AG10803 (cell line): ENCODE data around the gene GRIP1.

Experiments
- DNase-seq: peaks from one replicate; pipeline ENCODE4 v3.0.0; 2010; ENCODE audit warnings: low read depth
- H3K4me3 ChIP-seq: 2 replicates; pipeline ENCODE4 v1.5.1; 2011; ENCODE audit warnings: mild to moderate bottlenecking, low read length, control low read depth
- TF ChIP-seq, protein P1 (sequence below): conservative IDR thresholded peaks from 2 replicates; pipeline ENCODE4 v1.5.1; 2011; ENCODE audit warnings: mild to moderate bottlenecking, low read length, control low read depth, inconsistent platforms

Gene GRIP1

DNA sequence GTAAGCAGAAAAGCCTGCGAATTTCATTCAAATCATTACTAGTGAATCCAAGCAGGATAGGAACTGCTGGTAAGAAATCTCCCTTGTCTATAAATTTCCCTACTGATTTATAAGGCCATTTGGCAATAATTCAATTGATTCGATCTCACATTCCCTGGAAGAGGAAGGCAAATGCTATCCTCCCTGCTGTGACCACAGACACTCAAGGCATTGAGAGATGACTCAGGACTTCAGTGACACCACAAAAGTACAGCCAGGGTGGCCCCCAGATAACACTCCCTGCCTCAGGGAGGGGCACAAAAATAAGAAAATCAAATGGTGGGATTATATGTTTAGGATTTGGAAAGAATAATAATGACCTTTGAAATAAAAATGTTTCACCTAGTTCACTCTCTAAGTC lies 162.7 kb downstream of the GRIP1 start:
- TF ChIP-seq, protein P1, sequence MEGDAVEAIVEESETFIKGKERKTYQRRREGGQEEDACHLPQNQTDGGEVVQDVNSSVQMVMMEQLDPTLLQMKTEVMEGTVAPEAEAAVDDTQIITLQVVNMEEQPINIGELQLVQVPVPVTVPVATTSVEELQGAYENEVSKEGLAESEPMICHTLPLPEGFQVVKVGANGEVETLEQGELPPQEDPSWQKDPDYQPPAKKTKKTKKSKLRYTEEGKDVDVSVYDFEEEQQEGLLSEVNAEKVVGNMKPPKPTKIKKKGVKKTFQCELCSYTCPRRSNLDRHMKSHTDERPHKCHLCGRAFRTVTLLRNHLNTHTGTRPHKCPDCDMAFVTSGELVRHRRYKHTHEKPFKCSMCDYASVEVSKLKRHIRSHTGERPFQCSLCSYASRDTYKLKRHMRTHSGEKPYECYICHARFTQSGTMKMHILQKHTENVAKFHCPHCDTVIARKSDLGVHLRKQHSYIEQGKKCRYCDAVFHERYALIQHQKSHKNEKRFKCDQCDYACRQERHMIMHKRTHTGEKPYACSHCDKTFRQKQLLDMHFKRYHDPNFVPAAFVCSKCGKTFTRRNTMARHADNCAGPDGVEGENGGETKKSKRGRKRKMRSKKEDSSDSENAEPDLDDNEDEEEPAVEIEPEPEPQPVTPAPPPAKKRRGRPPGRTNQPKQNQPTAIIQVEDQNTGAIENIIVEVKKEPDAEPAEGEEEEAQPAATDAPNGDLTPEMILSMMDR: no peak
- DNase-seq: peak; percentile 7
- no peak overlapping the region for H3K4me3 ChIP-seq

DNA sequence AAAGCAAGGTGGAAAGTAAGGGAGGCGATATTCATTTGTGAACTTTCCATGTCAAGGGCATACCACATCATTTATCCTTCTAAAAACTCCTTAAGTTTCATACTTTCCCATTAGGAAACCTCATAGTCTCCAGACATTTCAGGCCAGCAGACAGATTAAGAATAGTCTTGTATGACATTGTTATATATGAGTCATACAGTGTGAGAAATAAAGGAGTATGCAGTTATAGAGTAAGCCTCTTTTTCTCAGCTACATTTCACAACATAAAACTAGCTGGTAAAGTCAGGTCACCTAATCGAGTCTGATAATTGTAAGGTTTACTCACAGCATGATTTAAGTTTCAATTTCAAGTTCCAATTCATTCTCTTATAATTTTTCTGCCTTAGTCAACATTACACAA lies 164.3 kb downstream of the GRIP1 start:
- TF ChIP-seq, protein P1: no peak
- DNase-seq: peak; percentile 34
- no peak overlapping the region for H3K4me3 ChIP-seq

DNA sequence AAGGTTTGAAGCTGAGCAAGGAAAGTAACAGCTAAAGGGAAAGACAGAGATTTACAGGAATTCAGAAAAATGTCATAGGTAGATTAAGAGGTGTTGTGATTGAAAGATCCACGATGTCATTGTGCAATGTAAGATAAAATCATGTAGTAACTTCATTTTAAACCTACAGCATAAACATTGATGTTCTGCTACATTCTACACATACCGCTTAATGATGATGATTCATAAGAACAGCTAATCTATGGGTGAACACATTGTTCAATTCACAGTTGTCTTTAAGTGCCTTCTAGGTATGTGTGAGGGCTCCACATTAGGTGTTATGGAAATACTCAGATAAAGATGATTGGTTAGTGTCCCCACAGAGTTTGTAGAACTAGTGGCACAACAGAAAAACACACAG lies 170.9 kb downstream of the GRIP1 start:
- TF ChIP-seq, protein P1: no peak
- DNase-seq: no peak
- no peak overlapping the region for H3K4me3 ChIP-seq

DNA sequence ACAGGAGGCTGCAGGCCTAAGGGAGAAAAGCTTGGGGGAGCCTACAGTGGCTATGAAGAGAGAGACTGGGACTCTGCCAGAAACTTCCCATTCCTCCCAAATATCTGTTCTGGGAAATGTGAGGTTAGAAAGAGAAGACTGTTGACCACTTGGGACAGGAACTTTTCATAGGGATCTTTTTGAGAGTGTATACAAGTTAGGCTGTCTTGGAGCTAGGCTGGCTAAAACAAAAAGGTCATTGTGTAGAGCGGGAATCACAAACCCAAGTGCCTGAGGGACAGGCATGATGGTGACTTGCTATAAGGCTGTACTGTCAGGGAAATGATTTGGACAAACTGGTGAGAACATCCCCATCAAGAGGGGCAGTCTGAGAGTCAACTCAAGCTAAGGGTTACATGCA lies 175.1 kb downstream of the GRIP1 start:
- DNase-seq: no peak
- H3K4me3 ChIP-seq: no peak overlapping the region
- TF ChIP-seq, protein P1: no peak

DNA sequence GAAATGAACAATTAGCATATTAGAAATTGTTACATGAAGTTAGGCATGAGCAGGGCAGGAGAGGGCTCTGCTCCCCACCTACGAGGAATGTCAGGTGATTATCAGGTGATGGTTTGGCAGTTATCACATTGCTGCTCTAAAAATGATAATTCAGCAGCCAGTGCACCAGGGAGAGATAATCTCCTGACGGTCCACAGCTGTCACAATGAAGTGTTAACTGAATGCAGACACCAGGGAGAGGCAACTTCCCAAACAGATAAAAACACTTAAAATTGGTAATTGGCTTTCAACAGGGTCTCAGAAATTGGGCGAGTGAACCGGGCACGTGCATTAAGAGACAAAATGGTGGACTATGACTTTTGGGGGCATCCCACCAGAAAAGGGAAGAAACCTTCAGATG lies 176.0 kb downstream of the GRIP1 start:
- TF ChIP-seq, protein P1: no peak
- H3K4me3 ChIP-seq: no peak overlapping the region
- DNase-seq: no peak

DNA sequence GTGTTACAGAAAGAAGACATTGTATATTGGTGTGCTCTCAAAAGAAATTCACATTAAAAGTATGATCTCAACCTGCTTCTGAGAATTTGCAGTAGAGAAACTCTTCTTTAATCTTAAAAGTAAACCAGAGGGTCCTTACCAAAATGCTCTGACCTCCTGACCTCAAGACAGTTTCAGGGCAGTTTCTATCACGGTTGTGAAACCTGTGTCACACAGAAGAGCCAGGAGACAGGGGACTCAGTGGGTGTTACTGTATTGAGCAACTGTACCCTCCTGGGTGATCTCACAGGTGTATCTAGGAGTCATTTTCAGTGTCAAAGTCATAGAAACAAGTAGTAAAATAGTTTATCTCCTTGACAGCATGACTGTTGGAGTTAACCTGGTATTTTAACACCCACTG lies 178.0 kb downstream of the GRIP1 start:
- TF ChIP-seq, protein P1: no peak
- H3K4me3 ChIP-seq: no peak overlapping the region
- DNase-seq: no peak

DNA sequence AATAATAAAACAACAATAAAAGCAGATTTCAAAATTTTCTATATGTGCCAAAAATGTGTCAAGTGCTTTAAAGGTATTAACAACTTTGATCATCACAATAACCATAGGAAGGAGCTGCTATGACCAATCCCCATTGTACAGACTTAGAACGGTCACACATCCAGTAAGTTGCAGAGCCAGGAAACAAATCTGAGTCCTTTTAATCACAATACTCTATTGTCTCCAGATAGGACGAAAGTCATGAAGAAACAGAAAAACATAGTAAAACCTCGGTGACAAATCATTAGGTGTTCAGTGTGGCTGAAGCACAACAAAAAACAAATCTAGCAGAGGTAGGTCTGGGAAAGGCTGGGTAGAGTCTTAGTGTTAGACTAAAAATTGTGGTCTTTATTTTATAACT lies 178.8 kb downstream of the GRIP1 start:
- DNase-seq: no peak

More for the DNA sequence above, 178.8 kb downstream of the GRIP1 start:
- no peak overlapping the region for H3K4me3 ChIP-seq
- TF ChIP-seq, protein P1: no peak
